Mesenchymal stem cell (in vitro differentiated cells and primary cell): ENCODE results near the gene PGPEP1.
"Not testable (repeated sequence)": the region's sequence is repeated elsewhere in the genome, so short reads cannot be mapped to it uniquely, and the experiment has no call there.

ENCODE experiments used
- DNase-seq: peaks from one replicate; pipeline ENCODE4 v3.0.0-alpha.2; 2013
- H2AFZ ChIP-seq: one replicate; pipeline ENCODE4 v1.6.1; 2013; ENCODE audit warnings: low read depth, mild to moderate bottlenecking, control low read depth, inconsistent platforms, low read length, moderate library complexity
- H2AK5ac ChIP-seq: 2 replicates; pipeline ENCODE4 v1.6.1; 2013; ENCODE audit warnings: low read length, moderate library complexity, mild to moderate bottlenecking, inconsistent platforms; ENCODE audit not compliant: severe bottlenecking
- H2BK120ac ChIP-seq: one replicate; pipeline ENCODE4 v1.6.1; 2013; ENCODE audit warnings: low read depth, mild to moderate bottlenecking, inconsistent platforms, low read length, moderate library complexity
- H2BK12ac ChIP-seq, 2 experiments: one replicate each; pipeline ENCODE4 v1.6.1; 2013; ENCODE audit warnings: inconsistent platforms in 2 of 2, low read length in 2 of 2, mild to moderate bottlenecking in 2 of 2, moderate library complexity in 2 of 2, control low read depth in 1 of 2
- H2BK15ac ChIP-seq: one replicate; pipeline ENCODE4 v1.6.1; 2013; ENCODE audit warnings: mild to moderate bottlenecking, low read depth, inconsistent platforms; ENCODE audit not compliant: poor library complexity, severe bottlenecking
- H2BK5ac ChIP-seq: 2 replicates; pipeline ENCODE4 v1.6.1; 2013; ENCODE audit warnings: low read depth, mild to moderate bottlenecking, low read length, control low read depth, inconsistent platforms; ENCODE audit not compliant: poor library complexity, severe bottlenecking
- H3K14ac ChIP-seq, 2 experiments: one replicate each; pipeline ENCODE4 v1.6.1; 2013; ENCODE audit warnings: inconsistent platforms in 2 of 2, low read length in 2 of 2, control low read depth in 1 of 2, mild to moderate bottlenecking in 1 of 2, moderate library complexity in 1 of 2
- H3K18ac ChIP-seq, 2 experiments: one replicate each; pipeline ENCODE4 v1.6.1; 2013; ENCODE audit warnings: inconsistent platforms in 2 of 2, low read length in 2 of 2, control low read depth in 1 of 2, low read depth in 1 of 2, mild to moderate bottlenecking in 1 of 2
- H3K23ac ChIP-seq, 2 experiments: one replicate each; pipeline ENCODE4 v1.6.1; 2013; ENCODE audit warnings: inconsistent platforms in 2 of 2, low read length in 2 of 2, mild to moderate bottlenecking in 2 of 2, moderate library complexity in 2 of 2, control low read depth in 1 of 2
- H3K27ac ChIP-seq: 2 replicates; pipeline ENCODE4 v1.5.1; 2013; ENCODE audit warnings: mild to moderate bottlenecking, moderate library complexity, low read length, control low read depth, inconsistent platforms; ENCODE audit not compliant: poor library complexity, severe bottlenecking
- H3K27me3 ChIP-seq, 2 experiments: 2 replicates each; pipeline versions ENCODE4 v1.6.1 to v1.7.0; 2013; ENCODE audit warnings: low read length in 2 of 2, mild to moderate bottlenecking in 2 of 2, moderate library complexity in 2 of 2, control low read depth in 1 of 2, inconsistent platforms in 1 of 2; ENCODE audit not compliant: control insufficient read depth in 1 of 2, insufficient read depth in 1 of 2
- H3K36me3 ChIP-seq, 2 experiments: 2 replicates each; pipeline versions ENCODE4 v1.6.1 to v1.7.0; 2013; ENCODE audit warnings: low read length in 2 of 2, control low read depth in 1 of 2, inconsistent platforms in 1 of 2, low read depth in 1 of 2, mild to moderate bottlenecking in 1 of 2; ENCODE audit not compliant: insufficient read depth in 2 of 2, control insufficient read depth in 1 of 2
- H3K4ac ChIP-seq, 2 experiments: one replicate each; pipeline ENCODE4 v1.6.1; 2013; ENCODE audit warnings: inconsistent platforms in 2 of 2, low read length in 2 of 2, mild to moderate bottlenecking in 2 of 2, moderate library complexity in 2 of 2, control low read depth in 1 of 2, low read depth in 1 of 2
- H3K4me1 ChIP-seq: 2 replicates; pipeline ENCODE4 v1.6.1; 2013; ENCODE audit warnings: low read depth, low read length, control low read depth; ENCODE audit not compliant: control insufficient read depth, insufficient read depth
- H3K4me2 ChIP-seq: 2 replicates; pipeline ENCODE4 v1.6.1; 2013; ENCODE audit warnings: low read length, mild to moderate bottlenecking, inconsistent platforms; ENCODE audit not compliant: poor library complexity, severe bottlenecking
- H3K4me3 ChIP-seq, 2 experiments: 2 replicates each; pipeline versions ENCODE4 v1.5.1 to v1.7.0; 2013; ENCODE audit warnings: low read length in 2 of 2, mild to moderate bottlenecking in 2 of 2, control low read depth in 1 of 2, low read depth in 1 of 2; ENCODE audit not compliant: insufficient read depth in 1 of 2
- H3K79me1 ChIP-seq: replicated peaks from 2 replicates; pipeline ENCODE4 v1.6.1; 2013; ENCODE audit warnings: mild to moderate bottlenecking, control low read depth, low read length, inconsistent platforms; ENCODE audit not compliant: poor library complexity, severe bottlenecking
- H3K9ac ChIP-seq: 2 replicates; pipeline ENCODE4 v1.7.0; 2013; ENCODE audit warnings: mild to moderate bottlenecking, low read length, moderate library complexity
- H3K9me3 ChIP-seq: 2 replicates; pipeline ENCODE4 v1.7.0; 2013; ENCODE audit warnings: mild to moderate bottlenecking, low read length; ENCODE audit not compliant: control insufficient read depth
- H4K8ac ChIP-seq: one replicate; pipeline ENCODE4 v1.6.1; 2013; ENCODE audit warnings: inconsistent platforms, mild to moderate bottlenecking, low read length, moderate library complexity
- H4K91ac ChIP-seq: one replicate; pipeline ENCODE4 v1.6.1; 2013; ENCODE audit warnings: mild to moderate bottlenecking, low read length, inconsistent platforms
- WGBS: methylation state at CpG from one replicate; pipeline ENCODE4 v1.1.7; 2013; ENCODE audit warnings: mixed read lengths; 5-methylcytosine and 5-hydroxymethylcytosine counted together

PGPEP1 gene

DNA sequence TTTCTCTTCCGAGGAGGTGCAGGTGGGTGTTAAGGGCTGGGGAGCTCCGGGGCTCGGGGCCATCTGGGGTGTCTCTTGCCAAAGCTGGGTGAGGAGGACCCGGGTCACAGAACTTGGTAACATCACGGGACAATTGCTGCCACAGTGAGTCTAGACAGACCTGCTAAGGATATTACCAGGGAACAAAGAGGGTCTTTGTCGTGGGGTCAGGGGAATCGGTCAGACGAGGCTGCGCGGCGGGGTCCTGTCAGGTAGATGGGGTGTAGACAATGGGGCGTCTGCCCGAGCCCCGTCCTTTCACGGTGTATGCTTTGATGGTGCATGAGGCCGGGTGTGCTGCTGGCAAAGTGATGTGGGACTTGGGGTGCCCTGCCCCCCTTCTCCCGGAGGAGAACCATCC is 7.8 kb downstream of the PGPEP1 start:
- H3K9me3 ChIP-seq = no peaks in the 10 kb centered on the region
- no peak overlapping the region for H2BK120ac ChIP-seq
- no peak overlapping the region for H3K4me3 ChIP-seq
- no peak overlapping the region for H3K9ac ChIP-seq
- H3K14ac ChIP-seq = no peak overlapping the region
- no peak overlapping the region for H2BK12ac ChIP-seq
- peak overlapping the region; percentile 68 for H2BK15ac ChIP-seq
- peaks cover 27 to 40% of the 10 kb centered on the region in 2 experiments for H3K36me3 ChIP-seq
- H2BK5ac ChIP-seq = no peak overlapping the region
- H3K4ac ChIP-seq = no peak overlapping the region
- no peaks in the 10 kb centered on the region for H3K27me3 ChIP-seq
- peaks cover 30% of the 10 kb centered on the region for H3K79me1 ChIP-seq
- H3K4me1 ChIP-seq = peaks cover 2% of the 10 kb centered on the region
- no peak overlapping the region for H3K23ac ChIP-seq
- H3K27ac ChIP-seq = no peak overlapping the region
- no peak overlapping the region for H2AFZ ChIP-seq
- H4K8ac ChIP-seq = no peak overlapping the region
- peak overlapping the region; percentile 72 for H4K91ac ChIP-seq
- no peak overlapping the region for H3K4me2 ChIP-seq
- H3K18ac ChIP-seq = no peak overlapping the region
- no peak for DNase-seq
- 95% methylated on average over 17 of the region's 17 CpGs for WGBS
- no peak overlapping the region for H2AK5ac ChIP-seq

DNA sequence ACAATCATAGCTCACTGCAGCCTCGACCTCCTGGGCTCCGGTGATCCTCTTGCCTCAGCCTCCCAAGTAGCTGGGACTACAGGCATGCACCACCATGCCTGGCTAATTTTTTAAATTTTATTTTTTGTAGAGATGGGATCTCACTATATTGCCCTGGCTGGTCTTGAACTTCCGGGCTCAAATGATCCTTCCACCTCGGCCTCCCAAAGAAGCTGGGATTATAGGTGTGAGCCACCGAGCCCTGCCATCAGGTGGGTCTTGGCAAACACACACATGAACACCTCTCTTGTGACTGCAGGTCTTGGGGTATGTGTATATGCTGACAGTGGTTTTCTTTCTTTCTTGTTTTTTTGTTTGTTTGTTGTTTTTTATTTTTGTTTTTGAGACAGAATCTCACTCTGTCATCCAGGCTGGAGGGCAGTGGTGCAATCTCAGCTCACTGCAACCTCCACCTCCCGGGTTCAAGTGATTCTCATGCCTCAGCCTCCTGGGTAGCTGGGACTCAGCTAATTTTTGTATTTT is 8.5 kb downstream of the PGPEP1 start:
- H2BK5ac ChIP-seq, H3K18ac ChIP-seq, H3K14ac ChIP-seq, H2AK5ac ChIP-seq, H3K9me3 ChIP-seq, H2BK15ac ChIP-seq, H3K4me2 ChIP-seq, H4K91ac ChIP-seq, H2BK12ac ChIP-seq, DNase-seq, H3K23ac ChIP-seq, H2AFZ ChIP-seq, H3K27me3 ChIP-seq, H3K4me1 ChIP-seq, H2BK120ac ChIP-seq, H3K4me3 ChIP-seq, H3K9ac ChIP-seq, H4K8ac ChIP-seq, H3K4ac ChIP-seq, H3K27ac ChIP-seq: not testable (repeated sequence)
- peaks cover 29 to 41% of the 10 kb centered on the region in 2 experiments for H3K36me3 ChIP-seq
- WGBS = 88% methylated on average over 6 of the region's 6 CpGs
- peaks cover 31% of the 10 kb centered on the region for H3K79me1 ChIP-seq

DNA sequence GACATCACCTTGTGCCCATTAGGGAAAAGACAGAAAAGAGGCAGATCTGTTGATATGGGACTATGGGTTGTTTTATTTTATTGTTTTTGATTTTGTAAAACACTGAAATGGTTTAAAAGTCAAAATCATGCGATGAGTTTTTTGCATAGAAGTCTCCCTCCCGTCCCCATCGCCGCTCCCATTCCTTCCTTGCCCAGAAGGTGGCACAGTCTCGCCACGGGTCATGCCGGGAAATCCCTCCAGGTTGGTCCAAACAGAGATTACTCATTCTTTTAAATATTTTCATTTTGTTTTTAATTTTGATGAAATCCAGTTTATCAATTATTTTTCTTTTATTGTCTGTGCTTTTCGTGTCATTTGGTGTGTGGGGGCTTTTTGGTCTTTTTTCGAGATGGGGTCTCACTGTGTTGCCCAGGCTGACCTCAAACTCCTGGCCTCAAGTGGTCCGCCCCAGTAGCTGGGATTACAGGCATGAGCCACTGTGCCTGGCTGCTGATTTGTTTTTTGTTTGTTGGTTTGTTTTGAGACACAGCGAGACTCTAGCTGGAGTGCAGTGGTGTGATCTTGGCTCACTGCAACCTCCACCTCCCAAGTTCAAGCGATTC is 9.2 kb downstream of the PGPEP1 start:
- Histone ChIP-seq H3K9ac (peak overlapping the region; percentile 32), H3K27ac (no peak overlapping the region), H3K4ac (no peak overlapping the region), H3K23ac (no peak overlapping the region), H3K14ac (no peak overlapping the region), H2AK5ac (peak overlapping the region; percentile 96), H3K4me1 (peaks cover 2% of the 10 kb centered on the region), H3K79me1 (peaks cover 29% of the 10 kb centered on the region), H3K36me3 (peaks cover 23 to 37% of the 10 kb centered on the region in 2 experiments), H2BK12ac (peak overlapping the region; percentile 15 to 46), H4K91ac (peak overlapping the region; percentile 41), H3K4me2 (no peak overlapping the region), H2BK15ac (no peak overlapping the region), H3K27me3 (no peaks in the 10 kb centered on the region), H2BK5ac (no peak overlapping the region), H2AFZ (no peak overlapping the region), H2BK120ac (no peak overlapping the region), H4K8ac (no peak overlapping the region), H3K18ac (no peak overlapping the region), H3K9me3 (no peaks in the 10 kb centered on the region), H3K4me3 (no peak overlapping the region)
- 59% methylated on average over 9 of the region's 12 CpGs for WGBS
- peak; percentile 61 for DNase-seq

DNA sequence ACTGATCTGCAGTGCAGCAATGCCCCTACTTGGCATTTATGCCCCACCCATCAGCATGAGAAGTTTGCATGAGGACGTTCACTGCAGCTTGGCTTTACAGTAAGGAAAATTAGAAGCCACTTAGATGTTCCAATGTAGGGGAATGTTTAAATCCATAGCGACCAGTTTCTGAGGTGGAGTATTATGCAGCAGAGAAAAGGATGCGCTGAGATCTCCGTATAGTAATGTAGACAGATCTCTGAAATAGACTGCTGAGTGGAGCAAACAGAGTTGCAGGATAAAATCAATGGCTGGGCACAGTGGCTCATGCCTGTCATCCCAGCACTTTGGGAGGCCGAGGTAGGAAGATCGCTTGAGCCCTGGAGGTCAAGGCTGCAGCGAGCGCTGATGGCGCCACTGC is 10.1 kb downstream of the PGPEP1 start:
- Histone ChIP-seq H3K36me3 (peaks cover 21 to 37% of the 10 kb centered on the region in 2 experiments), H3K27me3 (no peaks in the 10 kb centered on the region), H2BK120ac (no peak overlapping the region), H3K4me3 (no peak overlapping the region), H3K4me2 (no peak overlapping the region), H2BK5ac (no peak overlapping the region), H3K18ac (no peak overlapping the region), H3K9me3 (no peaks in the 10 kb centered on the region), H2BK12ac (peak overlapping the region in 1 of 2 experiments; percentile 63), H2AK5ac (peak overlapping the region; percentile 49), H4K8ac (no peak overlapping the region), H3K4ac (peak overlapping the region in 1 of 2 experiments; percentile 41), H4K91ac (no peak overlapping the region), H3K27ac (no peak overlapping the region), H3K14ac (peak overlapping the region in 1 of 2 experiments; percentile 84), H3K79me1 (peaks cover 26% of the 10 kb centered on the region), H3K9ac (no peak overlapping the region), H2AFZ (no peak overlapping the region), H3K23ac (no peak overlapping the region), H2BK15ac (no peak overlapping the region), H3K4me1 (peaks cover 2% of the 10 kb centered on the region)
- DNase-seq = no peak
- WGBS = 85% methylated on average over 9 of the region's 9 CpGs
